ENCODE measurements around the gene MYD88. TPM values are rescaled to one million over a fixed set of nuclear protein-coding genes. Genes with fewer than 3 reads are reported as not detected.

MYD88 gene
- polyA plus RNA-seq, 1 experiment = 32.4 TPM

- ChIA-PET POLR2A (interaction anchor here (3.8 kb wide), 1 partner anchor 31 kb away, joined by 27 read pairs; the partner anchor contains the start of gene ACAA1), CTCF (no interaction called here)
- no peaks in the 10 kb centered on the region for H3K27me3 ChIP-seq (ENCODE audit: control insufficient read depth, insufficient read depth, low read length)
- no peak for TF ChIP-seq CTCF (IDR thresholded peaks at IDR 0.05; ENCODE audit: low read depth, low read length)
- DNase-seq (ENCODE audit: low read depth, low spot score) = no peak
- peak overlapping the region; percentile 23 for H3K27ac ChIP-seq (ENCODE audit: low read depth, low read length)
- no peaks in the 10 kb centered on the region; the same call in 1 of the 2 replicates for H3K9me3 ChIP-seq (ENCODE audit: control insufficient read depth, insufficient read depth, low read length)
- H3K4me3 ChIP-seq (ENCODE audit: low read depth, low read length) = no peak overlapping the region; the same call in 1 of the 2 replicates
Measured at GRCh38 chr3:38167591-38167990, 29.1 kb downstream of the MYD88 start.

GRCh38 chr3:38168151-38169026 is 29.9 kb downstream of the MYD88 start:
- no peak for DNase-seq (ENCODE audit: low read depth, low spot score)
- Histone ChIP-seq H3K27me3 (ENCODE audit: control insufficient read depth, insufficient read depth, low read length) (no peaks in the 10 kb centered on the region), H3K27ac (ENCODE audit: low read depth, low read length) (peak overlapping the region; percentile 42), H3K9me3 (ENCODE audit: control insufficient read depth, insufficient read depth, low read length) (no peaks in the 10 kb centered on the region; the same call in 1 of the 2 replicates), H3K4me3 (ENCODE audit: low read depth, low read length) (peak overlapping the region; percentile 10; the same call in 1 of the 2 replicates)
- POLR2A ChIA-PET = no interaction called here
- CTCF ChIA-PET = no interaction called here
- no peak for TF ChIP-seq CTCF (IDR thresholded peaks at IDR 0.05; ENCODE audit: low read depth, low read length)

- DNase-seq (ENCODE audit: low read depth, low spot score) = no peak
- Histone ChIP-seq H3K27ac (ENCODE audit: low read depth, low read length) (no peak overlapping the region), H3K27me3 (ENCODE audit: control insufficient read depth, insufficient read depth, low read length) (no peaks in the 10 kb centered on the region), H3K9me3 (ENCODE audit: control insufficient read depth, insufficient read depth, low read length) (no peaks in the 10 kb centered on the region; the same call in 1 of the 2 replicates), H3K4me3 (ENCODE audit: low read depth, low read length) (no peak overlapping the region)
- CTCF ChIA-PET = no interaction called here
- POLR2A ChIA-PET = no interaction called here
- TF ChIP-seq CTCF (IDR thresholded peaks at IDR 0.05; ENCODE audit: low read depth, low read length) = no peak
Measured at GRCh38 chr3:38169027-38169317, 30.5 kb downstream of the MYD88 start.

- TF ChIP-seq CTCF (IDR thresholded peaks at IDR 0.05; ENCODE audit: low read depth, low read length) = no peak
- Histone ChIP-seq H3K27me3 (ENCODE audit: control insufficient read depth, insufficient read depth, low read length) (no peaks in the 10 kb centered on the region), H3K4me3 (ENCODE audit: low read depth, low read length) (no peak overlapping the region), H3K9me3 (ENCODE audit: control insufficient read depth, insufficient read depth, low read length) (no peaks in the 10 kb centered on the region; the same call in 1 of the 2 replicates), H3K27ac (ENCODE audit: low read depth, low read length) (no peak overlapping the region)
- no peak for DNase-seq (ENCODE audit: low read depth, low spot score)
- ChIA-PET POLR2A (no interaction called here), CTCF (no interaction called here)
Measured at GRCh38 chr3:38170722-38171121, 32.3 kb downstream of the MYD88 start.

GRCh38 chr3:38171622-38172021 is 33.2 kb downstream of the MYD88 start:
- no peak overlapping the region for H3K27ac ChIP-seq (ENCODE audit: low read depth, low read length)
- no peaks in the 10 kb centered on the region for H3K27me3 ChIP-seq (ENCODE audit: control insufficient read depth, insufficient read depth, low read length)
- H3K4me3 ChIP-seq (ENCODE audit: low read depth, low read length) = no peak overlapping the region
- no peak for DNase-seq (ENCODE audit: low read depth, low spot score)
- ChIA-PET CTCF (no interaction called here), POLR2A (no interaction called here)
- TF ChIP-seq CTCF (IDR thresholded peaks at IDR 0.05; ENCODE audit: low read depth, low read length) = no peak
- no peaks in the 10 kb centered on the region for H3K9me3 ChIP-seq (ENCODE audit: control insufficient read depth, insufficient read depth, low read length)

Data from AG04450 (cell line).